DOHH2 (cell line): ENCODE results near the gene FUT6.

ENCODE experiments used
- EZH2phosphoT487 ChIP-seq: fragments of 200-600 bp; sonication (generic); IDR thresholded peaks from 2 replicates; pipeline ENCODE4 v1.6.1; 2017; ENCODE audit warnings: borderline replicate concordance, mild to moderate bottlenecking, antibody characterized with exemption, low read length, moderate library complexity, mixed read lengths
- TF ChIP-seq, protein P1 (sequence below): fragments of 200-600 bp; sonication (generic); IDR thresholded peaks from one replicate; pipeline ENCODE4 v1.5.1; 2014; ENCODE audit warnings: antibody characterized with exemption, mild to moderate bottlenecking, low read depth, low read length; ENCODE audit not compliant: poor library complexity, severe bottlenecking

DNA sequence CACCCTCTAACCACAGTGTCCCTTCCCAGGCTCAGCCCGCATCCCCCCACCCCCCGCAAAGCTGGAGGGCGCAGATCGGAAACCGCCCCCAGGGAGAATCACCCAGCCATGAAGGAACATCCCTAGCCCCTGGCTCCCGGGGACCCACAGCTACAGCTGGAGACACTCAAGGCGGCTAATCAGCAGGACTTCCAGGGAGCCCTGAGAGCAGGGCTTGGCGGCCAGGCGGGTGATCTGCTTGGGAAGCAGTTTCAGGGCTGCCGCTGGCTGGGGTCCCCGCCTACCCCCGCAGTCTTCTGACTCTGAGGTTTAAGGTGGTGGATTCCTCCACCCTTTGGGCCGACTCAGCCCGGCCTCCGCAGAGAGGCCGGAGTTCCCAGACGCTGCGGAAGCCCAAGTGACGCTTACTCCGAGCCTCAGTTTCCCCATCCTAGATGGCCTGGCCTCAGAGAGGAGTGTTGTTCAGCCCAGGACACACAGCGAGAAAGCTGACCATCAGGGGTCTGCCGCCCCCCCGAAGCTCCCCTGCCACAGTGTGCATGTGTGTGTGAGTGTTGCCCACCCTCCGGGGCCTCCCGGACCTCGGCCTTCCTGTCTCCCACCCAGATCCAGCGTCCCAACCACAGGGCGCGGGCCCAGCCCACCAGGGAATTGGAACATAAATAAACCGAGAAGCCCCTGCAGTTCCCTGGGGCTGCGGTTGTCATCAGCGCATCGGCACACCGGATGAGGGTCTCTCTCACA lies 9.8 kb downstream of the FUT6 start:
- TF ChIP-seq, protein P1, sequence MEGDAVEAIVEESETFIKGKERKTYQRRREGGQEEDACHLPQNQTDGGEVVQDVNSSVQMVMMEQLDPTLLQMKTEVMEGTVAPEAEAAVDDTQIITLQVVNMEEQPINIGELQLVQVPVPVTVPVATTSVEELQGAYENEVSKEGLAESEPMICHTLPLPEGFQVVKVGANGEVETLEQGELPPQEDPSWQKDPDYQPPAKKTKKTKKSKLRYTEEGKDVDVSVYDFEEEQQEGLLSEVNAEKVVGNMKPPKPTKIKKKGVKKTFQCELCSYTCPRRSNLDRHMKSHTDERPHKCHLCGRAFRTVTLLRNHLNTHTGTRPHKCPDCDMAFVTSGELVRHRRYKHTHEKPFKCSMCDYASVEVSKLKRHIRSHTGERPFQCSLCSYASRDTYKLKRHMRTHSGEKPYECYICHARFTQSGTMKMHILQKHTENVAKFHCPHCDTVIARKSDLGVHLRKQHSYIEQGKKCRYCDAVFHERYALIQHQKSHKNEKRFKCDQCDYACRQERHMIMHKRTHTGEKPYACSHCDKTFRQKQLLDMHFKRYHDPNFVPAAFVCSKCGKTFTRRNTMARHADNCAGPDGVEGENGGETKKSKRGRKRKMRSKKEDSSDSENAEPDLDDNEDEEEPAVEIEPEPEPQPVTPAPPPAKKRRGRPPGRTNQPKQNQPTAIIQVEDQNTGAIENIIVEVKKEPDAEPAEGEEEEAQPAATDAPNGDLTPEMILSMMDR, result no peak
- no peak for TF ChIP-seq EZH2phosphoT487
